Kidney (tissue), 14 donors: ENCODE results near the gene ZNF701. TPM values are rescaled to one million over a fixed set of nuclear protein-coding genes. Genes with fewer than 3 reads are reported as not detected.
A peak's percentile ranks its signal among the peaks of the same experiment; 100 is the strongest.
"Not testable (repeated sequence)": the region's sequence is repeated elsewhere in the genome, so short reads cannot be mapped to it uniquely, and the experiment has no call there.

ENCODE experiments used
- DNase-seq, 5 donors: peaks; one replicate each; pipeline ENCODE4 v3.0.0-alpha.2; 2013 to 2020
- FAIRE-seq: peaks from 2 replicates; lab custom pipeline; 2012; peaks lifted over from hg19 to GRCh38; lab: Jason Lieb, UNC
- H3K27ac ChIP-seq, 2 donors: one replicate each; pipeline ENCODE4 v1.7.0; 2013; ENCODE audit warnings: low read depth in 2 of 2, low read length in 2 of 2, inconsistent platforms in 1 of 2
- H3K27me3 ChIP-seq: one replicate; pipeline ENCODE4 v1.7.1; 2013; ENCODE audit warnings: low read length, inconsistent platforms; ENCODE audit not compliant: control insufficient read depth, insufficient read depth
- H3K36me3 ChIP-seq, 3 donors: one replicate each; pipeline versions ENCODE4 v1.7.0 to v1.7.1; 2013; ENCODE audit warnings: low read length in 3 of 3, control low read depth in 1 of 3, inconsistent platforms in 1 of 3; ENCODE audit not compliant: insufficient read depth in 3 of 3, control insufficient read depth in 2 of 3
- H3K4me1 ChIP-seq, 3 donors: one replicate each; pipeline versions ENCODE4 v1.7.0 to v1.7.1; 2013; ENCODE audit warnings: low read length in 3 of 3, inconsistent platforms in 1 of 3, low read depth in 1 of 3; ENCODE audit not compliant: control insufficient read depth in 2 of 3, insufficient read depth in 2 of 3
- H3K4me3 ChIP-seq, 3 donors: one replicate each; pipeline versions ENCODE4 v1.7.0 to v1.8.1; 2013; ENCODE audit warnings: low read length in 3 of 3, control low read depth in 1 of 3, inconsistent platforms in 1 of 3
- H3K9ac ChIP-seq, 3 donors: one replicate each; pipeline versions ENCODE4 v1.7.0 to v1.7.1; 2013; ENCODE audit warnings: low read length in 3 of 3, control low read depth in 1 of 3, inconsistent platforms in 1 of 3
- H3K9me3 ChIP-seq, 3 donors: one replicate each; pipeline versions ENCODE4 v1.7.0 to v1.7.1; 2013; ENCODE audit warnings: low read length in 3 of 3, control low read depth in 1 of 3, inconsistent platforms in 1 of 3; ENCODE audit not compliant: control insufficient read depth in 2 of 3, insufficient read depth in 1 of 3
- intact Hi-C: fragments of 100-400 bp; cut with DNase I; formaldehyde crosslinking; loops from one replicate; pipeline ENCODE4 v1.11.1; 2022
- polyA plus RNA-seq: library from polyadenylated mRNA; stranded (reverse); fragments of 350-450 nt; fragmentation: Illumina TruSeq; extraction: RNeasy Lipid Tissue Mini Kit (QIAGEN cat#74804); gene quantifications from one replicate; pipeline ENCODE4 v1.2.3, GENCODE V29; 2014; ENCODE audit warnings: low read depth, low replicate concordance; ENCODE audit not compliant: insufficient read depth
- total RNA-seq: library from RNA; stranded (reverse); fragmentation: NEBNext Ultra II Directional; extraction: Animal tissue kit (Norgen Biotek cat#: 25700); gene quantifications from one replicate; pipeline ENCODE4 v1.2.1, GENCODE V29; 2021
- TF ChIP-seq, protein P1 (sequence below): IDR thresholded peaks from 3 replicates; pipeline ENCODE4 v1.5.1; 2012; ENCODE audit warnings: mild to moderate bottlenecking, moderate library complexity, borderline replicate concordance; ENCODE audit not compliant: insufficient read depth; ENCODE audit errors: extremely low read depth
- donor health status: control.
- donor health status: control.
- donor health status: control.
- donor health status: control.
- donor health status: control.
- donor health status: DM: yes; HTN: yes; CAD: no.
- donor health status: Normal renal cell carcinoma (clear cell type).

The ZNF701 gene
- total and polyA plus RNA-seq, 2 donors from 2014 or later, result 5.8 to 25.1 TPM

DNA sequence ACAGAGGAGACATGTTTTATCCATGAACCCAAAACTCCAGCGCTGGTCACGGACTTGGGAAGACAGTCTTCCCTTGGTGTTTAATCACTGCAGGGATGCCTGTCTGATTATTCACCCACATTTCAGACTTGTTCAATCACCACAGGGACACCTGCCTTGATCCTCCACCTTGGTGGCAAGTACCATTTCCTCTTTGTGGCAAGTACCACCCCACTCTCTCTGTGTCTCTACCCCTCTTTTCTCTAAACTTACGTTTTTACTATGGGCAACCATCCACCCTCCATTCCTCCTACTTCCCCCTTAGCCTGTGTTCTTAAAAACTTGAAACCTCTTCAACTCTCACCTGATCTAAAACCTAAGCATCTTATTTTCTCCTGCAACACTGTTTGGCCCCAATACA lies 51.3 kb downstream of the ZNF701 start:
- intact Hi-C loops, result no loop called here
- Histone ChIP-seq H3K36me3 (peaks cover 0 to 12% (median 5%) of the 10 kb centered on the region in 3 donors), H3K27ac (no peak overlapping the region), H3K4me3 (no peak overlapping the region), H3K9me3 (no peaks in the 10 kb centered on the region), H3K4me1 (peaks cover 0 to 4% (median 3%) of the 10 kb centered on the region in 3 donors), H3K27me3 (no peaks in the 10 kb centered on the region), H3K9ac (no peak overlapping the region)
- FAIRE-seq (no peak), DNase-seq (no peak)
- TF ChIP-seq, protein P1, sequence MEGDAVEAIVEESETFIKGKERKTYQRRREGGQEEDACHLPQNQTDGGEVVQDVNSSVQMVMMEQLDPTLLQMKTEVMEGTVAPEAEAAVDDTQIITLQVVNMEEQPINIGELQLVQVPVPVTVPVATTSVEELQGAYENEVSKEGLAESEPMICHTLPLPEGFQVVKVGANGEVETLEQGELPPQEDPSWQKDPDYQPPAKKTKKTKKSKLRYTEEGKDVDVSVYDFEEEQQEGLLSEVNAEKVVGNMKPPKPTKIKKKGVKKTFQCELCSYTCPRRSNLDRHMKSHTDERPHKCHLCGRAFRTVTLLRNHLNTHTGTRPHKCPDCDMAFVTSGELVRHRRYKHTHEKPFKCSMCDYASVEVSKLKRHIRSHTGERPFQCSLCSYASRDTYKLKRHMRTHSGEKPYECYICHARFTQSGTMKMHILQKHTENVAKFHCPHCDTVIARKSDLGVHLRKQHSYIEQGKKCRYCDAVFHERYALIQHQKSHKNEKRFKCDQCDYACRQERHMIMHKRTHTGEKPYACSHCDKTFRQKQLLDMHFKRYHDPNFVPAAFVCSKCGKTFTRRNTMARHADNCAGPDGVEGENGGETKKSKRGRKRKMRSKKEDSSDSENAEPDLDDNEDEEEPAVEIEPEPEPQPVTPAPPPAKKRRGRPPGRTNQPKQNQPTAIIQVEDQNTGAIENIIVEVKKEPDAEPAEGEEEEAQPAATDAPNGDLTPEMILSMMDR, result no peak

DNA sequence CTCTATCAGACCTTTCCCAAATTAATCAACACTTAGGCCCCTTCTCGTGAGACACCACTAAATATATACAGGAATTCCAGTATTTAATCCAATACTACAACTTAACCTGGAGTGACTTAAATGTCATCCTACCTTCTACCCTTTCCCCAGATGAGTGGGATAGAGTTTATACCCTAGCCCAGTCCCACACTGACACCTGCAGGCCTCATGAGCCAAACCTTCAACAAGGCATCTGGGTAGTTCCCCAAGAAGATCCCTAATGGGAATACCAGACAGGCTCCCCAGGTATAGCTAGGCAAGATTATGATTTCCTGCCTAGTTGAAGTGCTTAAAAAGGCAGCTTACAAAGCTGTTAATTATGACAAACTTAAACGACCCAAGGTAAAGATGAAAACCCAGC lies 52.2 kb downstream of the ZNF701 start:
- no peak for FAIRE-seq

DNA sequence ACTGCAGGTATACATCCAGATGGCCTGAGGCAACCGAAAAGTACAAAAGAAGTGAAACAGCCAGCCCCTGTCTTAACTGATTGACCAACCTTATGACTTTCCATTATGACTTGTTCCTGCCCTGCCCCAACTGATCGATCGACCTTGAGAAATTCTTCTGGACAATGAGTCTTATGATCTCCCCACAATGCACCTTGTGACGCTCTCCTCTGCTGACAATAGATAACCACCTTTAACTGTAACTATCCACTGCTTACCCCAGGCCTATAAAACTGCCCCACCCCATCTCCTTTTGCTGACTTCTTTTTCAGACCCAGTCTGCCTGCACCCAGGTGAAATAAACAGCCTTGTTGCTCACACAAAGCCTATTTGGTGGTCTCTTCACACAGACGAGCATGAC lies 56.8 kb downstream of the ZNF701 start:
- no peaks in the 10 kb centered on the region for H3K9me3 ChIP-seq
- peaks cover 0 to 4% (median 3%) of the 10 kb centered on the region in 3 donors for H3K4me1 ChIP-seq
- H3K4me3 ChIP-seq, result no peak overlapping the region
- no peaks in the 10 kb centered on the region for H3K27me3 ChIP-seq
- FAIRE-seq (no peak), DNase-seq (no peak)
- H3K36me3 ChIP-seq, result peaks cover 0 to 6% (median 2%) of the 10 kb centered on the region in 3 donors
- intact Hi-C loops, result no loop called here
- TF ChIP-seq, protein P1, result no peak
- H3K27ac ChIP-seq, result no peak overlapping the region
- no peak overlapping the region for H3K9ac ChIP-seq

More for the DNA sequence above, 52.2 kb downstream of the ZNF701 start:
- Histone ChIP-seq H3K4me1 (peaks cover 0 to 4% (median 3%) of the 10 kb centered on the region in 3 donors), H3K36me3 (peaks cover 0 to 12% (median 2%) of the 10 kb centered on the region in 3 donors), H3K27ac (no peak overlapping the region), H3K4me3 (no peak overlapping the region), H3K9ac (no peak overlapping the region), H3K9me3 (no peaks in the 10 kb centered on the region), H3K27me3 (no peaks in the 10 kb centered on the region)
- peak in 1 of 5 donors; percentile 71 for DNase-seq
- TF ChIP-seq, protein P1, result peak; percentile 18
- intact Hi-C loops, result no loop called here

DNA sequence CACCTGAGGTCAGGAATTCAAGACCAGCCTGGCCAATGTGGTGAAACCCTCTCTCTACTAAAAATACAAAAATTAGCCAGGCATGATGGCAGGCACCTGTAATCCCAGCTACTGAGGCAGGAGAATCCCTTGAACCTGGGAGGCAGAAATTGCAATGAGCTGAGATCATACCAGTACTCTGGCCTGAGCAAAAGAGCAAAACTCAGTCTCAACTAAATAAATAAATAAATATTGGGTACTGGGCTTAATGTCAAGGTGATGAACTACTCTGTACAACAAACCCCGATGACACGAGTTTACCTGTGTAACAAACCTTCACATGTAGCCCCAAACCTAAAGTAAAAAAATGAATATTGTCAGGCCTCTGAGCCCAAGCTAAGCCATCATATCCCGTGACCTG lies 57.4 kb downstream of the ZNF701 start:
- intact Hi-C loops, H3K4me3 ChIP-seq, DNase-seq, FAIRE-seq, H3K27ac ChIP-seq, H3K9me3 ChIP-seq, H3K9ac ChIP-seq, H3K4me1 ChIP-seq, H3K36me3 ChIP-seq, H3K27me3 ChIP-seq: not testable (repeated sequence)
